ENCODE results near the gene RASGRF1. TPM values are rescaled to one million over a fixed set of nuclear protein-coding genes. Genes with fewer than 3 reads are reported as not detected.
A peak's percentile ranks its signal among the peaks of the same experiment; 100 is the strongest.

Gene RASGRF1
- total RNA-seq, 1 donor = under 0.01 TPM

DNA sequence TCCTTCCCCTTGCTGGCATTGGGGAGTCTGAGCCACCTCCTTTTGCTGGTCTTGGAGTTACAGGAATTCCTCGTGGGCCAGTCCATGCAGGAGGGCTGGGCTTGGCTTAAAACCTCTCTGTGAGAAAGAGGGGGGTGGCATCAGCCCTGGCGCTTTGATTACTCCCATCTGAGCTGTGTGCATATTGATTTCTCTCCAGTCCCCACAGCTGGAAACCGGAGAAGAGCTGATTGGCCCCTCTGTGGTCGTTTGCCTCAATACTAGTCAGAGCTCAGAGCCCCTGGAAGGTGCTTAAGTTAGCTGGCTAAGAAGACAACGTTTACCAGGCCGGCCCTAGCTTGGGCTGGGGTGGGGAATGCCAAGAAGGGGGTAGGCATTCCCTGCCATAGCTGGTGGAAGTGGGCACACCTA is 4.0 kb upstream of the RASGRF1 start:
- Histone ChIP-seq H2AFZ (ENCODE audit: low read length) (no peak overlapping the region), H3K27ac (ENCODE audit: low read depth, low read length) (no peak overlapping the region), H3K79me2 (ENCODE audit: insufficient read depth, low read length) (no peaks in the 10 kb centered on the region), H3K36me3 (ENCODE audit: insufficient read depth, low read length) (no peaks in the 10 kb centered on the region), H4K20me1 (ENCODE audit: insufficient read depth, low read length) (no peaks in the 10 kb centered on the region), H3K27me3 (ENCODE audit: insufficient read depth, low read length) (peaks cover 27% of the 10 kb centered on the region), H3K4me3 (ENCODE audit: insufficient read depth, low read length) (no peak overlapping the region), H3K9me3 (ENCODE audit: low read depth, low read length) (no peaks in the 10 kb centered on the region), H3K4me2 (ENCODE audit: insufficient read depth, low read length) (no peak overlapping the region), H3K4me1 (ENCODE audit: insufficient read depth, low read length) (no peaks in the 10 kb centered on the region)
- peak; percentile 54 for DNase-seq (ENCODE audit: insufficient read length, low spot score, missing footprints)
- TF ChIP-seq, protein P1, sequence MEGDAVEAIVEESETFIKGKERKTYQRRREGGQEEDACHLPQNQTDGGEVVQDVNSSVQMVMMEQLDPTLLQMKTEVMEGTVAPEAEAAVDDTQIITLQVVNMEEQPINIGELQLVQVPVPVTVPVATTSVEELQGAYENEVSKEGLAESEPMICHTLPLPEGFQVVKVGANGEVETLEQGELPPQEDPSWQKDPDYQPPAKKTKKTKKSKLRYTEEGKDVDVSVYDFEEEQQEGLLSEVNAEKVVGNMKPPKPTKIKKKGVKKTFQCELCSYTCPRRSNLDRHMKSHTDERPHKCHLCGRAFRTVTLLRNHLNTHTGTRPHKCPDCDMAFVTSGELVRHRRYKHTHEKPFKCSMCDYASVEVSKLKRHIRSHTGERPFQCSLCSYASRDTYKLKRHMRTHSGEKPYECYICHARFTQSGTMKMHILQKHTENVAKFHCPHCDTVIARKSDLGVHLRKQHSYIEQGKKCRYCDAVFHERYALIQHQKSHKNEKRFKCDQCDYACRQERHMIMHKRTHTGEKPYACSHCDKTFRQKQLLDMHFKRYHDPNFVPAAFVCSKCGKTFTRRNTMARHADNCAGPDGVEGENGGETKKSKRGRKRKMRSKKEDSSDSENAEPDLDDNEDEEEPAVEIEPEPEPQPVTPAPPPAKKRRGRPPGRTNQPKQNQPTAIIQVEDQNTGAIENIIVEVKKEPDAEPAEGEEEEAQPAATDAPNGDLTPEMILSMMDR (IDR thresholded peaks at IDR 0.05; ENCODE audit: extremely low read depth, low read depth, low read length) = no peak

DNA sequence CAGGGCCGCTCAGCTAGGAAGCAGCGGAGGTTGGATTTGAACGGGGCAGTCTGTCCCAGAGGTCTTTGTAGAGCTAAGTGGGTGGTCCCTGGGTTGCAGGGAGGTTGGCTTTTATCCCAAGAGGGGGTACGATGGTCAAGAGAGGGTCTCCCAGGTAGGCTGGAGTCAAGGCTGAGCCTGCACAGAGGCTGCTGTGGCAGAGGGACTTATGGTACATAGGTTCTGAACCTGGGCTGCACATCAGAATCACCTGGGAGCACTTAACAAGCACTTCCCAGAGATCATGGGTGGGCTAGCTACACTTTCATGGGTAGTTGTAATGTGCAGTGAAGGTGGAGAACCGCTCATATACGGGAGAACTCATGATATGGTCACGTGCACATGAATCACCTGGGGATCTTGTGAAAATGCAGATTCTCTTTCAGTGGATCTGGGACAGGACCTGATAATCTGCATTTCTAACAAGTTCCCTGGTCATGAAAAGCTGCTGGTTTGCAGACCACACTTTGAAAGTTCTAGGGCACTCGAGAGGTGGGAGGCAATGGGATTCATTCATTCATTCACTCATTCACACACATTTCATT is 2.9 kb upstream of the RASGRF1 start:
- no peak overlapping the region for H3K4me3 ChIP-seq (ENCODE audit: insufficient read depth, low read length)
- H4K20me1 ChIP-seq (ENCODE audit: insufficient read depth, low read length) = no peaks in the 10 kb centered on the region
- TF ChIP-seq, protein P1 (IDR thresholded peaks at IDR 0.05; ENCODE audit: extremely low read depth, low read depth, low read length) = no peak
- no peak overlapping the region for H3K27ac ChIP-seq (ENCODE audit: low read depth, low read length)
- H3K27me3 ChIP-seq (ENCODE audit: insufficient read depth, low read length) = peaks cover 37% of the 10 kb centered on the region
- H2AFZ ChIP-seq (ENCODE audit: low read length) = no peak overlapping the region
- H3K36me3 ChIP-seq (ENCODE audit: insufficient read depth, low read length) = no peaks in the 10 kb centered on the region
- no peak overlapping the region for H3K4me2 ChIP-seq (ENCODE audit: insufficient read depth, low read length)
- no peaks in the 10 kb centered on the region for H3K4me1 ChIP-seq (ENCODE audit: insufficient read depth, low read length)
- DNase-seq (ENCODE audit: insufficient read length, low spot score, missing footprints) = peak; percentile 52
- H3K79me2 ChIP-seq (ENCODE audit: insufficient read depth, low read length) = no peaks in the 10 kb centered on the region
- no peaks in the 10 kb centered on the region for H3K9me3 ChIP-seq (ENCODE audit: low read depth, low read length)

DNA sequence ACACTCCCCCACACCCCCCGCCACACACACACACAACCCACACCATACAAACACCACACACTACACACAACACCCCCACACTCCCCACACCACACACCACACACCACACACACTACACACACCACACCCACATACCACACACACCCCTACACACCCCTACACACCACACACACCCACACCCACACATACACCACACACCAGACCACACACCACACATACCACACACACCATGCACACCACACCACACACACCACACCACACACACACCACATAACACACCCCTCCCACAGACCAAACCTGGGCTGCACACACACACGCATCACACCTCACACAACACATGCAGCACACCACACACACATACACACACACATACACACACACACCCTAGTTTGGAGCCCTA is 1.8 kb upstream of the RASGRF1 start:
- TF ChIP-seq, protein P1 (IDR thresholded peaks at IDR 0.05; ENCODE audit: extremely low read depth, low read depth, low read length) = no peak
- no peaks in the 10 kb centered on the region for H3K36me3 ChIP-seq (ENCODE audit: insufficient read depth, low read length)
- H3K4me3 ChIP-seq (ENCODE audit: insufficient read depth, low read length) = no peak overlapping the region
- no peak for DNase-seq (ENCODE audit: insufficient read length, low spot score, missing footprints)
- H3K27me3 ChIP-seq (ENCODE audit: insufficient read depth, low read length) = peaks cover 46% of the 10 kb centered on the region
- H3K9me3 ChIP-seq (ENCODE audit: low read depth, low read length) = no peaks in the 10 kb centered on the region
- H2AFZ ChIP-seq (ENCODE audit: low read length) = no peak overlapping the region
- H3K79me2 ChIP-seq (ENCODE audit: insufficient read depth, low read length) = no peaks in the 10 kb centered on the region
- H3K4me1 ChIP-seq (ENCODE audit: insufficient read depth, low read length) = no peaks in the 10 kb centered on the region
- H4K20me1 ChIP-seq (ENCODE audit: insufficient read depth, low read length) = no peaks in the 10 kb centered on the region
- no peak overlapping the region for H3K27ac ChIP-seq (ENCODE audit: low read depth, low read length)
- H3K4me2 ChIP-seq (ENCODE audit: insufficient read depth, low read length) = no peak overlapping the region

DNA sequence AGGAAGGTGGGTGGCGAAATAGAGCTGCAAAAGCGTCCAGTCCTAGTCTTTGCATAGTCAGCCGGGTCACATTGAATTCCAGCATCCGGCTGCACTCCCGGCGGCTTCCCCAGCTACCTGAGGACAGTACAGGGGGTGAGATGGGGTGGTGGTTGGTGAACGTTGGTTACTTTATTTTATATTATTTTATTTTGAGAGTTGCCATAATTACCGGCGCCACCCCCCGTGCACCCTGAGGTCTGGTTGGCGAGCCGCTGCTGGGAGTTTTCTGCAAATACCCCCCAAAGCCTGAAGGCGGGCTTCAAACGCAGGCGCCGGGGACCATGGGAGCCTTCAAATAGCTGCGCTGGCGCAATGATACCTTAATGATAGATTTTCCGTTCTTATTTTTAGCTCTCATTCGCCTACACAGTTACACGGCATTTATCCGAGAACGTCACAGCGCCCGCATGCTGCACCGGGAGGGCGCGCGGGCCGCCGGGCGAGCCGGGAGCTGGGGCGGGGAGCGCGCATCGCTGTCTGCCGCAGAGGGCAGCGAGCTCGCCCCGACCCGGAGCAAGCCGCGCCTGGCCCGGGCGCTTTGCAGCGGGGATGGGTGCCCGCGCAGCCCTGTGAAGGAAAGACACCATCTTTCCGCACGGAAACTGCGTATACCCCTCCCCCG is 756 bp upstream of the RASGRF1 start:
- Histone ChIP-seq H3K4me2 (ENCODE audit: insufficient read depth, low read length) (no peak overlapping the region), H3K27ac (ENCODE audit: low read depth, low read length) (no peak overlapping the region), H2AFZ (ENCODE audit: low read length) (no peak overlapping the region), H3K9me3 (ENCODE audit: low read depth, low read length) (no peaks in the 10 kb centered on the region), H3K36me3 (ENCODE audit: insufficient read depth, low read length) (no peaks in the 10 kb centered on the region), H4K20me1 (ENCODE audit: insufficient read depth, low read length) (no peaks in the 10 kb centered on the region), H3K27me3 (ENCODE audit: insufficient read depth, low read length) (peaks cover 49% of the 10 kb centered on the region), H3K4me3 (ENCODE audit: insufficient read depth, low read length) (no peak overlapping the region), H3K79me2 (ENCODE audit: insufficient read depth, low read length) (no peaks in the 10 kb centered on the region), H3K4me1 (ENCODE audit: insufficient read depth, low read length) (no peaks in the 10 kb centered on the region)
- TF ChIP-seq, protein P1 (IDR thresholded peaks at IDR 0.05; ENCODE audit: extremely low read depth, low read depth, low read length) = no peak
- DNase-seq (ENCODE audit: insufficient read length, low spot score, missing footprints) = peak; percentile 62

Measured in osteoblast (primary cell).